Measurements from ENCODE around the gene ADI1. TPM values are rescaled to one million over a fixed set of nuclear protein-coding genes. Genes with fewer than 3 reads are reported as not detected.

The ADI1 gene
- total RNA-seq, 1 donor from 2014 or later: 50.9 TPM

DNA sequence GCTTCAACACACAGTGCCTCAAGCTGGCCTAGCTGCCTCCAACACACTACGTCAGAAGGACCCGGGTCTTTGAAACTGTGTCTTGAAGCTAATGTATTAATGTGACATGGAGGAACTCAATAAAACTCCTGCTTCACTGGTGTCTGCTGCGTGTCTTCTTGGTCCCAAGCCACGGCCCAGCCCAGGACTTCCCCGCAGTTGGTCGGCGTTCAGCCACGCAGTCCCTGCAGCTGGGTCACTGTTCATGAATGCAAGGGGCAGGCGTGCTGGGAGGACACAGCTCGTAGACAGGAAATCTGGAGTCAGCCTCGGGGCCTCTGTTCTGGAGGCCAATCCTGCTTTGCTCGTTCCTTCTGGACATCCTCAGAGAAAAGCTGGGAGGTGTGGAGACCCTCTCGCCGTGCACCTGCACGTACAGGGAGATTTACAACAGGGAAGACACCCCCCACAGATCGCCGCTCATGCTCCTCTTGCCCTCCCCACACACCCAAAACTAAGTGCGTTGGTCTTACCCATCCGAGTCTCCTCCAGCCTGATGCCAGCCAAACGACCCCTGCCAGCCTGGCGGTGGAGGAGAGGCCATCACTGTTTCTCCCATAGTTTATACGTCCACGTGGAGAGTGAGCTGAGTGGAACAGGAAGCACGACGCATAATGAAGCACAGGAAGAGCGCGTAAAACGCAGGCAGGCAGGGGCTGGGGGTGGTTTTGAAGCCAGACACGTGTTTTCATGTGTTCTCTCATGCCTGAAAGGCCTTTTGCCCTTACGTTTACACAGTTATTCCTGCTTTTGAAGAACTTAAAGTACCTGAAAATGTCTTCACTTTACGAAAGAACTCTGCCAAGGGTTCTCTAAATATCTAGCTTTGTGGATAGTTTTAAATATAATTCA lies 39.7 kb downstream of the ADI1 start:
- peak; percentile 29 for DNase-seq

DNA sequence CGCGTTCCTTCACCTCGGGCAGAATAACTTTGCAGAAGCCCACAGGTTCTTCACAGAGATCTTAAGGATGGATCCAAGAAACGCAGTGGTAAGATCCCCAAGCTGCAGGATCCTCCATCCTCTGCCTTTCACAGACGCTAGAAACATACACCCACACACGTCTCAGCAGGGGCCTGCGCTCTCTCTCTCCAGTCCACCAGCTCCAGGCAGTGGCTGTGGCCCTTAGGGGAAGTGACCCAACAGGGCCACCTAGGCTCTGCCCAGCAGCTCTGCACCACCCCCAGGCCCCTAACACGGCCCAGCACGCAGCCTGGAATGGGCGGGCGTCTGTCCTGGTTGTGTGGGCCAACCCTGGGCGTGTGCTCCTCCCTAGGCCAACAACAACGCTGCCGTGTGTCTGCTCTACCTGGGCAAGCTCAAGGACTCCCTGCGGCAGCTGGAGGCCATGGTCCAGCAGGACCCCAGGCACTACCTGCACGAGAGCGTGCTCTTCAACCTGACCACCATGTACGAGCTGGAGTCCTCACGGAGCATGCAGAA lies 40.4 kb downstream of the ADI1 start:
- no peak for DNase-seq

DNA sequence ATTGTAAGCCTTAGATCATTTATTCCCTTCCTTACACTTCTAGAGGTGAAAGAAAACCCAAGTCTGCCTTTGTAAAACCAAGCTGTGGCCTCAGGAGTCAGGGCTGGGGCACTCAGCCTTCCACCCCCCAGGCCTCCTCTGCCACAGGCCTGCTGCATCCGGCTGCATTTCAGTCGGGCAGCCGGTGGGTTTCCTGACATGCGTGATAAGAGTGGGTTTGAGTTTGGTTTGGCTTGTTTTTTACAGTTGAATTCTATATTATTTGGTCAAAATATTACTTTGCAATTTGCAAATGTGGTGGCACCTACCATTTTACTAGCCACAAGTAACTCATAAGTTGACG lies 42.4 kb downstream of the ADI1 start:
- no peak for DNase-seq

DNA sequence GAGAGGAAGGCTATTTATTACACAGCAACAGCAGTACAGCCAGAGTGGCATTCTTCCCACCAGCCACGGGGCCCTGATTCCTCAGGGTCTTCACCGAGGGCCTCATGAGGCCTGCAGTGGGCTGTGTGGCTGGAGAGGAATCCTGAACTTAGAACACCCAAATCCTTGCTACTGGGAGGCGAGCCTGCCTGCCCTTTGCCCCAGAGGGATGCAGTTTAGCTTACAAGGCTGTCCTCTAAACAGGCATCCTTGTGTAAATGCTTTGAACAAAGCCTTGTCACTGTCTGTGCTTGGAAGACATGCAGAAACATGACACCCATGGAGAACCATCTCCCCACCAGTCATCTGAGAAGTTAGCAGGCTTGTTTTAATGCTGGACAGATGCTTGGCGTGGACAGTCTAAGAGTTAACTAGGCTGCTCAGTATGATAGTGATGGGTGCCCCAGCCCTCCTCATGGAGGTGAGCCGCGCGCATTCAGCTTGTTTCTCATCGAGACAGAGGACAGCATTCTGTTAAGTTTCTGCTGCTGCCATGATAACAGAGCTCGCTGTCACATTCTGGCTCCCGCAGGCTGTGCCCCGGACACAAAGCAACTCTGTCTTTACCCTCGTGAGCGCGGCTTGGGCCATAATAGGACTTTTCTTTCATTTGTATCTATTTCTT lies 42.9 kb downstream of the ADI1 start:
- no peak for DNase-seq

DNA sequence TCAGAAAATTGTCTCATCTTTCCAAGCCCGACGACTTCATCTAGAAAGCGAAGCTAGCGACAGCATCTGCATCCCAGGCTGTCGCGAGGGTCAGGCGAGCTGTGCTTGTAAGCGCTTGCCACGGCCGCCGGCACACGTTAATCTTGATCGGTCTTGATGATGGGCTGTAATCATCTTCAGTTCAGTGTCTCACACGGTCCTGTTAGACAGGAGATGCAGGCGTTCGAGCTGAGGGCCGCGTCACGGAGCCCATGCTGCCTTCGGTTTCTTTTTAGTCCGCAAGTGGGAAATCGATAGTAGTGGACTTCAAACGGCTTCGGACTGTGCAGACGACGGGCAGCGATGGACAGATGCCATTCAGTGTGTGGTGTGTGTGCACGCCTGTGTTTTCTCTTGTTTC lies 43.6 kb downstream of the ADI1 start:
- DNase-seq: no peak

DNA sequence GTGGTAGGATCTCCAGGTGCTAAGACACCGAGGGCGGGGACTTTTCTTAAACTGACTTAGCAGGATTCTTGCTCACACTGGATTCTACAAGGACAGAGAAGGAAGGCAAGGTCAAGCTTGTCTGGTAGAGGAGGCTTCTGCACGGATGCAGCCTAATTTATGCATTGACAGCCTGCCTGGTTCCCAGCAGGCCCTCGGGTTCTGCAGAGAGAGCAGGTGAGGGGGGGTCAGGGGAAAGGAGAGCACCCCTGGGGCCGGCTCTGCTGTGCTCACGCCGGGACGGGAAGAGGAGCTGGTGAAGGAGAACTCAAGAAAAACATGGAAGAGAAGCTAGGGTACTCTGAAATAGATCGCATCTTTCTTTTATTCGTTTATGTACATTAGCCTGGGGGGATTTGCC lies 46.4 kb downstream of the ADI1 start:
- no peak for DNase-seq

DNA sequence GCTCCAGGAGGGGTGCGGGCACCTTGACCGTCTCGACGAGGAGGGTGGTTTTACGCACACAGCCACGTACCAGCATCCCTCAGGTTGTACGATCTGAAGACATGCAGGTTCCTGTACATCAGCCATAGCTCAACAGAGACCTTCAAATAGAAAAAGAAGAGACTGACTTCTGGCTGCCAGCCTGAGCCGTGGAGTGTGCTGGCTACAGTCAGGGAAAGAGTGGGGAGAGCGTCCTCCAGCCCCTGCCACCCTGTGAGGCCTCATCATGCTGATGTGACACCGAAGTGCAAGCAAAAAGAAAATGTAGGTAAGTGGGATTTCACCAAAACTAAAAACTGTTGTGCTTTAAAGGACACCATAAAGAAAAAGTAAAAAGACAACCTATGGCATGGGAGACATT lies 47.0 kb downstream of the ADI1 start:
- no peak for DNase-seq

DNA sequence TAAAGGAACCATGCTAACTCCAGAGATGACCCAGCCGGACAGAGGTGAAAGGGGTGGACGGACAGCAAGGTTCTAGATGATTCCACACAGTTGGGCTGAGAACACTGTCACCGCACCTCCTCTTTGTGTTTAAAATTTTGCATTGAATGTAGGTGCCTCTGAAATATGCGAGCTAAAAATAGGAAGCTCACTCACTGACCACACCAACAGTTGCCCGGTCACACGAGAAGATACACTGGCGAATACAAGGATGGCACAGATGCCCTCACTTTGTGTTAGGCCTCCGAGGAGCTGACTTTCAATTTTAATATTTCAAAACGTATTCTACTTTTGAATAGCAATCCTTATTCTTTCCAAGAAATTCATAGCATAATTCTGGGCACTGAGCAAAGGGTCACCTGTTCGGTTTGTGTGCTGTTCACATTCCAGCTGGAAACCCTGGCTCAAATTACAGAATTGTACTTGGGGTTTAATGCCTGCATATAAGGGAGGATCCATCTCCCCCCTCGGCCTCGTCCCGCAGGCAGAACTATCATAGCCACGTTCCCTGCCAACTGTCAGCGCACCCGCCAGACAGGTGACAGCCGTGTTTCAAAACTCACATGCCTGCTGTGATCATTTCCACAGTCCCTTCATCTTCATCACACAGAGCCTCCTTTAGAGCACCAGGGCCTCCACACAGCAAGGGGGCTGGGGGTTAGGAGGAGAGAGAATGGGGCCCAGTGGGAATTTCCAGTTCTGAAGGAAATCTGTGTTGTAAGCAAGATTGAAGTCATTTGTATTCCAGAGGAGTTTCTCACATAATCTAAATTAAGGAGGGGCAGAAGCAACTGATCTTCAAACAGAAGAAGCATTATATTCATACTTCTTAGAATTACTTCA lies 48.2 kb downstream of the ADI1 start:
- no peak for DNase-seq

DNA sequence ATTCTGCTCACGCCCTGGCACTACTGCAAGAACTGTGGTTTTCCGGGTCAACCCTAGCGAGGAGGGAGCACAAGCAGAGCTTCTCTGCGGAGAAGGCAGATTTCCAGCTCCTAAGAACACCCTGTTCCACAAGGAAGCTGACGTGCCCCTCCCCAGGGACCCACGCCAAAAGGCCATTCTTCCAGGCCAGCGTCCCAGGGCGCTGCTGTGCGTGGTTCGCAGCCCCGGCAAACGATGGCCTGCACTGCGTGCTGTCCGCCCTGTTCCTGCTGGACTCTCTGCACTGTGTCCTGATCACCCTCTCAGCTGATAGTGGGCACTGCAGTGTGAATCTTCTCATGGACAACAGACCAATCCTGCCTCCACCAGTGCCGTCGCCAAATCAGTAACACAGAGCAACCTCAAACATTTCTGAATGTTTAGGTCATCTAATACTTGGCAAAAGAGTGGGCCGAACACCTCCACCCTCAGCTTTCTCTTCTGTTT lies 49.1 kb downstream of the ADI1 start:
- no peak for DNase-seq

DNA sequence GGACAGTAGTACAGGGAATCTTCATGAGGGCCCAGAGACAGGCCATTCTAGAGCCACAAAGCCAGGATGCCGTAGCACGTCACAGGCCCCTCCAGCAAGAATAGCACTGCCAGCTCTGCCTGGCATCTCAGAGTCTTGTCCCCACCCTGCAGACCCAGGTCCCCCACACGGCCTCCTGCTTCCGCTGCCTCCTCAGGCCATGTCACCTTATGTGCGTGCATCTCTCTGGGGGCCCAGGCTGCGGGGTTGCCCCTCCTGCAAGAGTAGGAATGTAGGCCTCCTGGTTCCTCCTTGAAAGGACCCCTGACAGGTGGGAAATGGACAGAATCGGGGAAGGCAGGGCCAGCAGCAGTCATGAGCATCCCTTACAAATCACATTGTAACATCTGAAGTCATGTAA lies 49.8 kb downstream of the ADI1 start:
- DNase-seq: no peak

DNA sequence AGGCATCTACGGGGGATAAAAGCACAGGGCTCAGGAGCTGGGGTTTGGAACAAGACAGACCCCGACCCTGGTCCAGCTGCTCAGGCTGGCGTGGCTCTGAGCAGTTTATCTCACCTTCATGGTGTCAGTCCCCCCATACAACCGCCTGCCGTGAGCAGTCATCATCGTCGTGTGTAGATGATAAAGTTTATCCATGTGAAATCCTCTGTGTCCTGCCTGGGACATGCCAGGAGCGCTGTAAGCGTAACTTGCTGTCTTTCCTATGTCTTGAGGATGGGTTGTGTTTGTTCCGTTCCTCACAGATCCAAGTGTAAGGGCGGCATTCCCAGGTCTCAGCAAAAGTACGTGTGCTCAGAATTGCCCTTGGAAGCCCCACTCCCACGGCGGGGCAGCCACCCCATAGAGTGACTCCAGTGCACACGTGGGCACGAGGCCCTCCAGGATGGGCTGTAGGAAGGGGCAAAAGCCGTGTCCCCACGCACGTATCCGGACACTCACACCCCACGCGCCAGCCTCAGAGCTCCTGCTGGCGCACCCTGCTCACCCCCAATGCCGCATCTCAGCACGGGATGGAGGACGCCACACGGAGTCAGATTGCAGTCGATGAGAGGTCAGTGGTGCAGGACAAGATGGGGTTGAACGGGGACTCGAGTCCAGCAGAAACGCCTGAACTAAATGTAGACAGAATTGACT lies 50.9 kb downstream of the ADI1 start:
- DNase-seq: no peak

DNA sequence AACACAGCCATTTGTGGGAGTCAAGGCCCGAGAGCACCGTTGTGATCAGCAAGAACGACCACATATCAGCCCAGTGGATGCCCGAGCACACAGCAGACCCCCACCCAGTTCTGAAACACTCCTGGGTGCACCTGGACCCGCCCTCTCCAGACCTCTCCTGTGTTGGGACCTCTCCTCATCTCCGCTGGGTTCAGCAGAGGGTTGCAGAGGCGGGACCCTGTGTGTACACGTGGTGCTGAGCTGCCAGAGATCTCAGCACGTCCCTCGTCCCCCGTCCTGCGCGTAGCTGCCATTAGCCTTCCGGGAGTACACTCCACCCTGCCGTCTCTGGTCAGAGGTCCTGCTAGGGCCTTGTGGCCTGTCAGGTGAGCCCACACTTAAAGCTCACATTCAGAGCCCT lies 51.7 kb downstream of the ADI1 start:
- DNase-seq: no peak

DNA sequence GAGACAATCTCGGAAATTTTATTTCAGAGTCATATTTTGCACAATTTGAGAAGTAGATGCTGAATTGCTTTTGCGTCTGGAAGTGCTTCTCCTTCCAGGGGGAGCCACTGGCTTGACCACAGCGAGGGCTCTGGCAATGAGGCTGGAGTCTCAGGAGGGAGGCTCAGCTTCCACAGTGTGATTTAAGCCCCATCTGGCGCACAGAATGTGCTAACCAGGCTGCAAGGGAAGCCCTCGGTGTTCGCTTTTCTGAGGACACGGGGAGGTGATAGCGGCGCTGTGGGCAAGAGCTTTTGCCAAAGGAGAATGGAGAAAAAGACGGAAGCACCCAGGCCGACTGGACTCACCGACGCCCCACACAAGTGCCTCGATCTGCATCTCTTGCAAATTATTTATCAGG lies 52.4 kb downstream of the ADI1 start:
- no peak for DNase-seq

DNA sequence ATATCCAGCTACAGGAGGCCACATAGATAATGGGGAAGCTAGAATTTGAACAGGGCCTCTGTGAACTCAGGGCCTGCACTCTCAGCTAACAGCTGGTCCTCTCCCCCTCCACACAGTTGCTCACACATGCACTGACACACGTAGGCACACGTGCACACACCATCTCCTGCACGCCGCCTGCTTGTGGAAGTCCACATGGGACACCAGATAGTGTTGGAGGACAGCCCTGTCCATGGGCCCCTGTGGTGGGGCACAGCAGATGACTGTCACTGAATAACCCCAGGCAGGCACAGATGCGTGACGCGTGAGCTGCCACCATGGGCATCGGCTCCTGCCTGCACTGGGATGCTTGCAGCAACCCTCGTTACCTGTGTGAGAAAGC lies 52.9 kb downstream of the ADI1 start:
- DNase-seq: no peak

DNA sequence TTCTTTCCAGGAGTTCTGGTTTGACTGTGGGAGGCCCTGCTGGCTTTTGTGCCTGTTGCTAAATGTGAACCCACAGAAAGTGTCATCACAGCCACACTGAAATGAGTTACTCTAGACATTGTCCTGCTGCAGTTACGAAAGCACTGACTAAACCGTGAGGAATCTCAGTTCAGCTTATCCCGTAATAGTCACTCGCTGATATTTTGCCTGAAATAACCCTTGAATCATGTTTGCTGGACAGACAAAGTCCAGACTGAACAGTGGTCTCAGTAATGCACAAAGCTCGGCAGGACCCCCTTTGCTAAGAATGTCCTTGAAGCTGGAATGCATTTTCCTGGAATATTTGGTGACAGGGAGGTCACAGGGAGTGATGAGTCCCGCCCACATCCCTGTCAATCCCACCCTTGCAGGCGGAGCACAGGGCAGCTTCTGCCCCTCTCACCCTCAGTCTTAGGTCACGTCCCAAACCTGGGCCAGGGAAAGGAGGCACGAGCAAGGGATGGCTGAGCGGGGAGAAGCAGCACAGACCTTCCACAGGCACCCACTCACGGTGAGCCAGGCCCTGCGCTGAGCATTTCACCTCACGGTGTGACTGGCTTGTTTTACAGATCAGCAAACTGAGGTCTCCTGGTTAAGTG lies 53.4 kb downstream of the ADI1 start:
- DNase-seq: no peak

DNA sequence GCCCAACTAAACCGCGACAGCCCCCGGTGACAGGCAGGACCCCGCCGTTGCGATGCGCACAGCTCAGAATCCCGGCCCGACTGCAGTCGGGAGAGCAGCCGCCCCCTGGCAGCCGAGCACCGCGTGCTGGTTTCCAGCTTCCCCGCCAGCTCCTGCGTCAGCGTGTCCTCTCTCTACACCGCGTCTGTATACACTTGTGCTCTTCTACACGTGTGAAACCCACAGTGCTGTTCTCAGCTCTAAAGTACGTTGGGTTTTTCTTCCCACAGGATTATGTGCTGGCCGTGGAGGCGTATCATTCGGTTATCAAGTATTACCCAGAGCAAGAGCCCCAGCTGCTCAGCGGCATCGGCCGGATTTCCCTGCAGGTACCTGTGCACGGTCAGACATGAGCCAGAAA lies 54.0 kb downstream of the ADI1 start:
- no peak for DNase-seq

DNA sequence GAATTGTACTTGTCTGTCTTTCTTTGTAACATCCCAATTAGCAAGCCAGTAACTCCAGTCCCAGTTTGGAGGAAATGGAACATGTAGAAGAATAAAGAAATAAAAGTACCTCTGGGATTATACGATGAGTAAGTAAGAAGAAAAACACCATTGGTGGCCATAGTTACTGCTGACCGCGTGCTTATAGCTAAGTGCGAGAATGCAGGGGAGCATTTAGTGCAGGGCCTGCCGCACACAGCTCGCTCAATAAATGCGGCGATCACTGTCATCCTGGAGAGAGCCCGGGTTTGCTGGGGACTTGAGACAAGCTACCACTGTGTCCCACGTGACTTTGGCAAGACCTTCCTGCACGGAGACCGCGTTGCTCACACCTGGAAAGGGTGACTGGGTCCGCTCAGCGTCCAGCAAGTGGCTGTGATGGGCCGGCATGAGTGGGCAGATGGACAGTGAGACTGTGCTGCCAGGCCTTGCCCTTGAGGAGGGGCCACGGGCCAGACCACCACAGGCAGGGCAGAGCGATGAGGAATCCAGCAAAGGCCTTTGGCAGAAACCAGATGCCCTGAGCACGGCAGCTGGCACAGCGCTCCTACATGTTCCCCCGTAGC lies 54.8 kb downstream of the ADI1 start:
- DNase-seq: no peak

DNA sequence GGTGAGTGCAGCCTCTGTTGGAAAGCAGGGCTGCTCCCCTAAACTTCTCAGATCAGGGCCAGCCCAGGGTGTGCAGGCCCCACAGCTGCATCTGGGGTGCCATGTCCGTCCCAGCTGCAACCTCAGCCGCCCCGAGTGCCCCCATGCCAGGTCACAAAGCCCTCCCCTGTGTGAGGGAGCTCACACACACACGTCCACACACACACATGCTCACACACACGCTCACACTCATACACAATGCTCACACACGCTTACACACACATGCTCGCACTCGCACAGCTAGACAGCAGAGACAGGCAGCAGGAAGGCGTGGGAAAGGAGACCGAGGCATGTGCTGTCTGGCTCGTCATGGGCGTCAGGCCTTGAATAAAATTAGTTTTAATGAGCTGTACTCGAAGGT lies 55.4 kb downstream of the ADI1 start:
- no peak for DNase-seq

DNA sequence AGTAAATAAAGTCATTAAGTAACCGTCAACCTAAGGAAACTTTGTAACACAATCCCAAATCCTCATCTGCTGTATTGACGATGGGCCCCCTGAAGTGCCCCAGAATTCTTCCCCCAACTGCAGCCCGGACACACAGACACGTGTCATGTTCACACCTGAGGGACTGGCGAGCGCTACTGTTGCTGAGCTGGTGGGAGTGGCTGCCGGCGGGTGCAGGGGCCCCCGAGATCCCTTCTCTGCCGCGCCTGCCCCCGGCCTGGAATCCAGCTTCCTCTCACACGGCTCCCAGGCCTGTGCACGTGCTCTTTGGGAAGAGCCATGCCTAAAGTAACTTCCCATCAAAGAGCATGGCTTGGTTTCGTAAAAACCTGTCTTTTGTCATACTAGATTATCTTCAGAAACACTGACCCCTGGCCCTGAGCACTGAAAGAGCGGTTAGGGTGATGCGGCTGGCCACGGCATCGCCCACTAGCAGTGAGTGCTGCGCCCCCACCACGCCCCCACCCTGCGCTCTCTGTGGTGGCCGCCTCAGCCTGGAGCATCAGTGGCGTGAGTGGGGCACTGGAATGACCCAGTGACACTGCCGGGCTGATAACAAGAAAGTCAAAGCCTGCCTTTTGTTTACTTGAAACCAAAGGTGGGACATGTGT lies 56.0 kb downstream of the ADI1 start:
- no peak for DNase-seq

DNA sequence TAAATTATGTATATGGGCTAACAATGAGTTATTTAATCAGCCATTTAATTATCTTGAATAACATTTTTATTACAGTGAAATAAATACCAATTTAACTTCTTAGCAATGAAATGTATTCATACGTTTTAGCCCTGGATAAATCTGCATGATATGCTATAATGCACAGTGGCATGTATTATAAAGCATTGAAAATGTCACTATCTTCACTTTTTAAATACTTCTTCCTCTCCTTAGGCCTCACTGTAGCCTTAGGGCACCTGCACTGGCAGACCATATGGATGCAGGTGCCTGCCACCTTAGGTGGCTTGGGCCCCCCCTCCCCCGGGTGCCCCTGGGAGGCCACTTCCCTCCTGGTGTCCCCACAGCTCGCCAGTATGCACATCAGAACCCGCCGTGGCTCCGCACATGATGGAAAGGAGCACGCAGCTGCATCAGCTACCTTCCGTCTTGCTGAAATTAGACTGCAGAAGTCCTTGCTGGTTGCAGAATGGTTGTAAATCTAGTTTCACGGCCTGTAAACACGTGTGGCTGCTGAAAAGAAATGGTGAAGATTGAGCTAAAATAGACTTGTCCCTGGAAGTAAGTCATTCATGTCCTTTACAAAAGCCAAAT lies 56.7 kb downstream of the ADI1 start:
- no peak for DNase-seq
